ACHN (cell line): Measurements from ENCODE around the gene TALDO1.
A peak's percentile ranks its signal among the peaks of the same experiment; 100 is the strongest.

Source experiments
- DNase-seq: peaks from one replicate; pipeline ENCODE4 v3.0.0-alpha.2; 2015
- in situ Hi-C: cut with HindIII; loops from 2 replicates; pipeline ENCODE4 v1.10.0; 2017; ENCODE audit warnings: low sequenced_read_pairs, low pct_ligation_motif_present, low pct_unique_long_range_greater_than_20kb

TALDO1 gene

GRCh38 chr11:747158-748006 lies at the start of gene TALDO1:
Gene TALDO1 (plus strand): TSS chr11:747464. CDS start chr11:747482, 18 bp downstream.
- peak; percentile 85 for DNase-seq
- in situ Hi-C loops: no loop called here

DNA sequence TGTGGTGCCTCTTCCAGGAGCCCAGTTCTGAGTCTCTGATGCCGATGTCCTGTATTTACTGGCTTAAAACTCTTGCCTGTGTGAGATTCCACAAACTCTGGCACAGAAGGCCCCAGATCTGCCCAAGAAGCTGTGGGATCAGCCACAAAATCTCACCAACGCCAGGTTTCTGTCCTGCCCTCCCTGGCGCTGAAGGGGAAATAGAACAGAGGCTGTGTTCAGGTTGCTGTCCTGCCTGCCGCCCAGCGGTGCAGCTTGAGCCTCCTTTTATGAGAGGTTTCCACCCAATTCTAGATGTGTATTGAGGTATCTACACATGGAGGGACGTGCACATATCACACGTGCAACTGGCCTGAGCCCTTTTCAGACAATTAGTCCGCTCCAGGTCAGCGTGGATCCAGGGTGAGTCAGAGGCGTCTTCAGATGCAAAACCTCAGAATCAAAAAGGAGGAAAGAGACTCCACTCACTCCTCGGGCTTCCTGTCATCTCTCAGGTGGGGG lies 49.4 kb upstream of the TALDO1 start:
- DNase-seq: peak; percentile 65

DNA sequence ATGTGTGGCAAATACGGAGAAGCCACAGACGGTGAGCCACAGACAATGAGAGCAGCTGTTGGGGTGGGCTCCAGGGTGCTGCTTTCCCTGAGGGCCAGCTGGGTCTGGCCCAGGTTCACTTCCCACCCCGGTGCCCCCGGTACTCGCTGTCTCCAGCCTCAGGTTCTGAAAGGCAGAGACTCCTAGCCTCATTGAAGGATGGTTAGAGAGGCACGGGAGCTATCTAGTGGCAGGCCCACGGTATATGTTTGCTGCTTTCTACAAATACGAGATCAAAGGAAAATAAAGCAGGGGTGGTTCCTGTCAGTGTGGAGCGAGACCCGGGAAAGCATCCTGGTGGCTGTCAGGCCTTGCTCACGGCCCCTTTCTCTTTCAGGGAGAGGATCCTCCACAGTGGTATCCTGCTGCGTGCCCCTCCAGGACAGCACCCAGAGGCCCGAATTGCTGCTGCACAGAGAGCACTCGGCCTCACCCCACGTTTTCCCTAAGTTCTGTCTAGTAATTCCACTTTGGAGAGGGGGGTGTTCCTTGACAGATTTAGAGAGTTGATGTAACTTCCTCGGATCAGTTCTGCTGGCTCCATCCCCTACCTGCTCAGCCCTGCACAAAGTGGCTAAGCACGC lies 48.7 kb upstream of the TALDO1 start:
- no peak for DNase-seq
- in situ Hi-C loops: no loop called here

More for the DNA sequence above, 49.4 kb upstream of the TALDO1 start:
- in situ Hi-C loops: no loop called here

DNA sequence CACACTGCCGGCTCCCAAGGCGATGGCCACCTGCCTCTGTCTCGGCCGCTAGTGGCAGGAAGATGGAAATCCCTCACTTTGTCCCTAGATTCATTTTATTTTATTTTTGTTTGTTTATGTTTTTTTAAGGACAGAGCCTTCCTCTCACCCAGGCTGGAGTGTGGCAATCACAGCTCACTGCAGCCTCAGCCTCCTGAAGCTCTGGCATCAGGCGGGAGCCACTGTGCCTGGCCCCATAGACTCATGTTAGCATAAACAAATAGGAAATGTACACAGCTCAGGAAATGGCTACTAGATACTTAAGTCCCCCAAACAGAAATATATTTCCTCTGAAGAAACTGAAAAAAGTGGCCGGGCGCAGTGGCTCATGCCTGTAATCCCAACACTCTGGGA lies 48.2 kb upstream of the TALDO1 start:
- in situ Hi-C loops: no loop called here
- DNase-seq: no peak

GRCh38 chr11:699753-700152 lies 47.5 kb upstream of the TALDO1 start:
- in situ Hi-C loops: no loop called here
- DNase-seq: no peak

DNA sequence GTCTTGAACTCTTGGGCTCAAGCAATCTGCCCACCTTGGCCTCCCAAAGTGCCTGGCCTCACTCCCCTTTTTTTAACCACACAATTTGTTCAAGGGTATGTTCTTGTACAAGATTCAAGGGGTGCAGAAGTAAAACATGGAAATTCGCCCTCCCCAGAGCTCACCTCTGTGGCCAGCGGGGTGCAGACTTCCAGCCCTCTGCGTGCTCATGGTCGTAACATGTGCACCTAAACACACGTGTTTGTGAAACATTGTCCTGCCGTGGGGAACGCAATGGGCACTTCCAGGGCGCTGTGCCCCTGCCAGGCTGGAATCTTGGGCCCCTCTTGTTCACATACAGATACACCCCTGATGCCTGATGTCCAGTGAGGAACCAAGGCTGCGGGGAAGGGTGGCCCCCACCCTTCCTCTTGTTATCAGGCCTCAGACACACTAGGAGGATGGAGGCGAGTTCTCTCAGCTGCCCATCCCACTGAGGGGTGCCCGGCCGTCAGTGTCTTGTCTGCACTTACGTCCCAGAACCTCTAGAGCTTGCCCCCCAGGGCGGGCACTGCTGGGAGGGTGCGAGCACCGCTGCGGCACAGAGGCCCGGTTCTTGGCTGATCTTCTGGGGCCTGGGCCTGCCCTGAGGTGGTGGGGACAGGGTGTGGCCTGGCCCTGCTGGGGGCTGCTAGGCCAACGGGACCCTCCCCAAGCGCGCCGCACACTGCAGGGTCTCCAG lies 45.4 kb upstream of the TALDO1 start:
- DNase-seq: no peak
- in situ Hi-C loops: no loop called here

GRCh38 chr11:702462-703461 lies 44.5 kb upstream of the TALDO1 start:
- DNase-seq: peak; percentile 68
- in situ Hi-C loops: no loop called here

- in situ Hi-C loops: no loop called here
- DNase-seq: no peak
Measured at GRCh38 chr11:703506-703905, 43.8 kb upstream of the TALDO1 start.

GRCh38 chr11:704228-704674 lies 43.0 kb upstream of the TALDO1 start:
- in situ Hi-C loops: no loop called here
- DNase-seq: no peak

DNA sequence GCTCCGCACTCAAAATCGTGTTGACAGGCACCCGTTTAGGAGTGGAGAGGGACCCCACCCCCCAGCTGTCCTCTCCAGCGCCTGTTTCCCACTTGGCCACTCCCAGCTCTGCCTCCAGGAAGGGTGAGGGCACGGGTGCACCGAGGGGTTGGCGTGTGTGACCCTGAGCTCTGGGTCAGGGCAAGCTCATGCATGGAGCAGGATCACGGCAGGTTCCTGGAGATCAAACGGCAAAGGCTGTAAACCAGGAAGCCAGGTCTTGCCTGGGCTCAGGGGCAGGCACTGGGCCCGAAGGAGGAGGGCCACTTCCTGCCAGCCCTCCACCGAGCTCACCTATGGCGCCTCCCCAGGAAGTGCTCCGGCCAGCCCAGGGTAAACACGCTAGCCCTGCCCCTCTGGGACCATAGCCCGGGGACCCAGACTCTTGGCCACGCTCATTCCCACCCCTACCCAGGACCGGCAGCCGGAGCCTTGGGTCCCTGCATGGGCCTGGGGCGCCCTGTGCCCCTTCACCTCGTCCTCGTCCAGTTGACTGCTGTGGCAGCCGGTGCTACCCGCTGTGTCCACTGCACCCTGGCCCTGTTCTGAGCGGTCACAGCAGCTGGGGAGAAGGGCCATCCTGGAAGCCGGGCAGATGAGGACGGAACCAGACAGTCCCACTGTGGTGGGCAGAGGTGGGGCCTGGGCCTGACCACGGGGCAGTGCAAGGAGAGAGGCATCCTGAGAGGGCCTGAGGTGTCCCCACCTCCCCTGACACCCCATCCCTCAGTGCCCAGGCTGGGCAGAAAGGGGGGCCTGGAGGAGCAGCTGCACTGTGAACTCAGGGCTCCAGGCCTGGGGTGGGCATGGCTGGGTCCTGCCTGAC lies 42.3 kb upstream of the TALDO1 start:
- DNase-seq: no peak
- in situ Hi-C loops: no loop called here

DNA sequence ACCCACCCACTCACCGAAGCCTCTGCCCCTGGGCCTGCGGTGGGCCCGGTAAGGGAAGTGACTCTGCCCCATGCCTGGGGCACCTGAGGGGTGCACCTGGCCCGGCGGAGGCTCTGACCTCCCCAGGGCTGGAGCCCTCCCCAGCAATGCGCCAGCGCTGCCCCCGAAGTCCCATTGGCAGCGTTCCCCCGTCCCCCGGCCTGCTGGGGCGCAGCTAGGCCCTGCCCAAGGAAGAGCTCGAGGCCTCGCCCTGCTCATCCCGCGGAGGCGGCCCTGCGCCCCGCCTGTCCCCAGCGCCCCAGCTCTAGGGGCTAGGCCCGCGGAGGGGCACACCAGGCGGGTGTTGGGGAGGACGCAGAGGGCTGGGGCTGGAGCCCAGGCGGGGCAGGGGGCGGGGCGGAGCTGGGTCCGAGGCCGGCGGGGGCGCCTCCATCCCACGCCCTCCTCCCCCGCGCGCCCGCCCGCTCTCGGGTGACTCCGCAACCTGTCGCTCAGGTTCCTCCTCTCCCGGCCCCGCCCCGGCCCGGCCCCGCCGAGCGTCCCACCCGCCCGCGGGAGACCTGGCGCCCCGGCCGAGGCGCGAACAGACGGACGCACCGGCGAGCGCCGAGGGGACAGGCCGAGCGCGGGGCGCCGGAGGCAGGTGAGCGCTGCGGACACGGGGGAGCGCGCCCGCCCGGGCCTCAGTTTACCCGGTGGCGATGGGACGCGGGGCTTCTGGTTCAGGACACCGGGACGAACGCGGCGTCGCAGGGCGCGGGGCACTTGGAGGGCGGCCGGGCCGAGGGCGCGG lies 41.4 kb upstream of the TALDO1 start, which contains the start of gene EPS8L2:
Gene EPS8L2 (plus strand): TSS at position 586 of the 793 bp plus-strand sequence. CDS start 3,177 bp downstream, outside the sequence.
- in situ Hi-C loops: no loop called here
- DNase-seq: peak; percentile 59

GRCh38 chr11:706439-706956 lies 40.8 kb upstream of the TALDO1 start:
- in situ Hi-C loops: no loop called here
- peak; percentile 52 for DNase-seq

GRCh38 chr11:706957-707816 lies 40.1 kb upstream of the TALDO1 start:
- in situ Hi-C loops: no loop called here
- peak; percentile 87 for DNase-seq

GRCh38 chr11:707817-708420 lies 39.3 kb upstream of the TALDO1 start:
- in situ Hi-C loops: no loop called here
- DNase-seq: peak; percentile 86

DNA sequence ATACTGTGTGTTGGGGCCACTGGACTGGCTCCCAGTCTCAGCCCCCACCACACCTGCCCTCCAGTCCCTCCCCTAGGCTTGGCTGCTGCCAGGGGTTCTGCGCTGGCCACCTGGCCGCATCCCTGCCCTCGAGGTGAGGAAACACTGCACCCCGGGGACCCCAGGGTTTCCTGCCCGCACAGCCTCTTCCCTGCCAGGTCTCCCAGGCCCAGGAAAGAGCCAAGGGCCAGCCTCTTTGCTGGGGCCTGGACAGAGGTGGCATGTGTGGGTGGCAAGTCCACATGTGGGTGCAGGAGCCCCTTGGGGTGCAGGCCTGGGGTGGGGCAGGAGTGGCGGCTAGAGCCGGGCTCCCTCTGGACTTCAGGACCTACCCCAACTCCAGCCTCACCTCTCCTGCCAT lies 38.8 kb upstream of the TALDO1 start:
- DNase-seq: no peak
- in situ Hi-C loops: no loop called here
